Testis (tissue), 3 donors: Measurements from ENCODE around the gene TESK2. TPM values are rescaled to one million over a fixed set of nuclear protein-coding genes. Genes with fewer than 3 reads are reported as not detected.

Experiments used
- DNase-seq: peaks from one replicate; pipeline ENCODE4 v3.0.0-alpha.2; 2019
- H3K27ac ChIP-seq, 2 donors: fragments of 200-600 bp; sonication (generic); one replicate each; pipeline ENCODE4 v1.5.1; 2019
- H3K27me3 ChIP-seq: fragments of 200-600 bp; sonication (generic); one replicate; pipeline ENCODE4 v1.5.1; 2019
- H3K36me3 ChIP-seq: fragments of 200-600 bp; sonication (generic); one replicate; pipeline ENCODE4 v1.5.1; 2017; ENCODE audit warnings: low read depth; ENCODE audit errors: missing control alignments
- H3K4me1 ChIP-seq: fragments of 200-600 bp; sonication (generic); one replicate; pipeline ENCODE4 v1.5.1; 2019
- H3K4me3 ChIP-seq, 2 donors: fragments of 200-600 bp; sonication (generic); one replicate each; pipeline ENCODE4 v1.5.1; 2017 to 2019
- H3K9me3 ChIP-seq: fragments of 200-600 bp; sonication (generic); one replicate; pipeline ENCODE4 v1.5.1; 2017
- POLR2A ChIP-seq: fragments of 450-650 bp; IDR thresholded peaks from one replicate; pipeline ENCODE4 v1.6.1; 2017; ENCODE audit warnings: antibody characterized with exemption, mild to moderate bottlenecking, moderate library complexity
- WGBS, 2 donors: methylation state at CpG; one replicate each; pipeline ENCODE4 v1.1.5; 2018; 5-methylcytosine and 5-hydroxymethylcytosine counted together
- intact Hi-C: fragments of 100-400 bp; cut with DNase I; formaldehyde crosslinking; loops from one replicate; pipeline ENCODE4 v1.15.1; 2023; ENCODE audit warnings: low total_unique reads
- polyA plus RNA-seq: library from polyadenylated mRNA; stranded (reverse); fragments of 350-450 nt; fragmentation: Illumina TruSeq; extraction: RNeasy Lipid Tissue Mini Kit (QIAGEN cat#74804); gene quantifications from one replicate; pipeline ENCODE4 v1.2.3, GENCODE V29; 2014; ENCODE audit warnings: low read depth, low replicate concordance; ENCODE audit not compliant: insufficient read depth
- total RNA-seq, 2 donors: library from RNA; depleted of rRNA; stranded (reverse); fragments of >200 nt; gene quantifications; one replicate each; pipeline ENCODE4 v1.2.3, GENCODE V29; 2016
- TF ChIP-seq, protein P1 (sequence below), 3 experiments: fragments of 450-650 bp in 2 of 3; fragments of 200-600 bp in 1 of 3; sonication (generic) in 1 of 3; IDR thresholded peaks; one replicate each; pipeline ENCODE4 v1.5.1; 2016 to 2019; ENCODE audit warnings: antibody characterized with exemption in 3 of 3, mild to moderate bottlenecking in 2 of 3, moderate library complexity in 1 of 3

Gene TESK2
- total and polyA plus RNA-seq, 3 donors from 2014 or later, result 14.3 to 22.7 (median 20.9) TPM

- intact Hi-C loops, result no loop called here
- 51 to 71% methylated on average over 2 to 19 of the region's 19 CpGs for WGBS, 2 donors
- no peaks in the 10 kb centered on the region for H3K36me3 ChIP-seq
- peak overlapping the region; percentile 20 to 55 for H3K4me3 ChIP-seq
- H3K4me1 ChIP-seq, result peaks cover 9% of the 10 kb centered on the region
- no peaks in the 10 kb centered on the region for H3K27me3 ChIP-seq
- DNase-seq, result no peak
- no peak for TF ChIP-seq POLR2A
- TF ChIP-seq, protein P1, sequence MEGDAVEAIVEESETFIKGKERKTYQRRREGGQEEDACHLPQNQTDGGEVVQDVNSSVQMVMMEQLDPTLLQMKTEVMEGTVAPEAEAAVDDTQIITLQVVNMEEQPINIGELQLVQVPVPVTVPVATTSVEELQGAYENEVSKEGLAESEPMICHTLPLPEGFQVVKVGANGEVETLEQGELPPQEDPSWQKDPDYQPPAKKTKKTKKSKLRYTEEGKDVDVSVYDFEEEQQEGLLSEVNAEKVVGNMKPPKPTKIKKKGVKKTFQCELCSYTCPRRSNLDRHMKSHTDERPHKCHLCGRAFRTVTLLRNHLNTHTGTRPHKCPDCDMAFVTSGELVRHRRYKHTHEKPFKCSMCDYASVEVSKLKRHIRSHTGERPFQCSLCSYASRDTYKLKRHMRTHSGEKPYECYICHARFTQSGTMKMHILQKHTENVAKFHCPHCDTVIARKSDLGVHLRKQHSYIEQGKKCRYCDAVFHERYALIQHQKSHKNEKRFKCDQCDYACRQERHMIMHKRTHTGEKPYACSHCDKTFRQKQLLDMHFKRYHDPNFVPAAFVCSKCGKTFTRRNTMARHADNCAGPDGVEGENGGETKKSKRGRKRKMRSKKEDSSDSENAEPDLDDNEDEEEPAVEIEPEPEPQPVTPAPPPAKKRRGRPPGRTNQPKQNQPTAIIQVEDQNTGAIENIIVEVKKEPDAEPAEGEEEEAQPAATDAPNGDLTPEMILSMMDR (IDR thresholded peaks at IDR 0.05), result no peak
- H3K9me3 ChIP-seq, result no peaks in the 10 kb centered on the region
- H3K27ac ChIP-seq, result no peak overlapping the region
These were observed 163.1 kb downstream of the TESK2 start for GRCh38 chr1:45327644-45328515.

GRCh38 chr1:45326627-45327623 is 164.0 kb downstream of the TESK2 start, which contains the start of gene HPDL:
HPDL (plus strand) TSS chr1:45326895; CDS start chr1:45327149, 254 bp downstream.
- H3K4me1 ChIP-seq, result peaks cover 9% of the 10 kb centered on the region
- no peaks in the 10 kb centered on the region for H3K9me3 ChIP-seq
- intact Hi-C loops, result no loop called here
- no peaks in the 10 kb centered on the region for H3K36me3 ChIP-seq
- TF ChIP-seq, protein P1 (IDR thresholded peaks at IDR 0.05), result no peak
- TF ChIP-seq POLR2A, result no peak
- peak within 1 kb of the TSS; percentile 20 to 55 for H3K4me3 ChIP-seq
- DNase-seq, result peak; percentile 73
- no peak within 1 kb of the TSS for H3K27ac ChIP-seq
- 0 to 8% methylated on average over 12 to 92 of the region's 96 CpGs for WGBS, 2 donors
- H3K27me3 ChIP-seq, result no peaks in the 10 kb centered on the region

- H3K9me3 ChIP-seq, result no peaks in the 10 kb centered on the region
- peak overlapping the region in 1 of 2 donors; percentile 55 for H3K4me3 ChIP-seq
- WGBS, 2 donors, result 50 to 51% methylated on average over 6 of the region's 6 CpGs
- no peaks in the 10 kb centered on the region for H3K36me3 ChIP-seq
- TF ChIP-seq, protein P1 (IDR thresholded peaks at IDR 0.05), result no peak
- TF ChIP-seq POLR2A, result no peak
- intact Hi-C loops, result no loop called here
- no peak overlapping the region for H3K27ac ChIP-seq
- no peaks in the 10 kb centered on the region for H3K27me3 ChIP-seq
- no peak for DNase-seq
- peaks cover 9% of the 10 kb centered on the region for H3K4me1 ChIP-seq
These were observed 165.0 kb downstream of the TESK2 start for GRCh38 chr1:45325851-45326506.

DNA sequence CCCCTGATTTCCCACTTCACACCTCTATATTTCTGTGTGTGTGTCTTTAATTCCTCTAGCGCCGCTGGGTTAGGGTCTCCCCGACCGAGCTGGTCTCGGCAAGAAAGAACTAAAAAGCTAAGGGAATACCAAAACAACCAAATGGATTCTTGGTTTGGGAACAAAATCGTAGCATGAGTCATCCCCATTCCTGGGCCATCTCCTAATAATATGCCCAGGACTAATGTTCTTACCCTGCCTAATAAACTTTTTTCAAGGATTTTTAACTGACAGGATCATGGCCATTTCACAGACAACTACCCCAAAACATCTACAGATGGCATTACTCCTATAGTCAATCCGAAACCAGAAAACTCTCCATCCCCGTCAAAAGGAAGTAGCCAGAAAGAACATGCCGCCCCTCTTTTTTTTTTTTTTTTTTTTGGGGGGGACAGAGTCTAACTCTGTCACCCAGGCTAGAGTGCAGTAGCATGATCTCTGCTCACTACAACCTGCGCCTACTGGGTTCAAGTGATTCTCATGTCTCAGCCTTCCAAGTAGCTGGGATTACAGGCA is 168.4 kb downstream of the TESK2 start:
- Histone ChIP-seq H3K27me3 (no peaks in the 10 kb centered on the region), H3K36me3 (no peaks in the 10 kb centered on the region), H3K4me3 (no peak overlapping the region), H3K4me1 (peaks cover 8% of the 10 kb centered on the region), H3K27ac (no peak overlapping the region), H3K9me3 (no peaks in the 10 kb centered on the region)
- intact Hi-C loops, result no loop called here
- no peak for DNase-seq
- WGBS, 2 donors, result 90 to 93% methylated on average over 10 of the region's 10 CpGs
- no peak for TF ChIP-seq POLR2A
- TF ChIP-seq, protein P1 (IDR thresholded peaks at IDR 0.05), result no peak
